ENCODE data around the gene HNMT.

DNA sequence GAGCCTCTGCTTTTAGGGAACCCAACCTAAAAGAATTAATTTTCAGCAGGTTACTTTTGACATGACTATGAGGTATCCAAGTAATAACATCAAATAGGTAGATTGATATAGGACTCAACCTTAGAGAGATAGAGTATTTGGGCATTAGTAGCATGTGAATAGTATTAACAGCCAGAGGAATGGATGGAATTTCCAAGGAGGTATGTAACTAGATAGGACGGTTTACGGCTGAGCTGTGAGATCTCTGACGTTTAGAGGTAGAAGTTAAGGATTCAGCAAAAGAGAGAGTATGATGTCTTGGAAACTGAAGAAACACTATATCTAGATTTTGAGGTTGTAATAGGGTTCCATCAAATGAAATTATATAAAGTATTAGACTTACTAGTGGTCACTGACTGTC is 70.3 kb downstream of the HNMT start:
- TF ChIP-seq, protein P1, sequence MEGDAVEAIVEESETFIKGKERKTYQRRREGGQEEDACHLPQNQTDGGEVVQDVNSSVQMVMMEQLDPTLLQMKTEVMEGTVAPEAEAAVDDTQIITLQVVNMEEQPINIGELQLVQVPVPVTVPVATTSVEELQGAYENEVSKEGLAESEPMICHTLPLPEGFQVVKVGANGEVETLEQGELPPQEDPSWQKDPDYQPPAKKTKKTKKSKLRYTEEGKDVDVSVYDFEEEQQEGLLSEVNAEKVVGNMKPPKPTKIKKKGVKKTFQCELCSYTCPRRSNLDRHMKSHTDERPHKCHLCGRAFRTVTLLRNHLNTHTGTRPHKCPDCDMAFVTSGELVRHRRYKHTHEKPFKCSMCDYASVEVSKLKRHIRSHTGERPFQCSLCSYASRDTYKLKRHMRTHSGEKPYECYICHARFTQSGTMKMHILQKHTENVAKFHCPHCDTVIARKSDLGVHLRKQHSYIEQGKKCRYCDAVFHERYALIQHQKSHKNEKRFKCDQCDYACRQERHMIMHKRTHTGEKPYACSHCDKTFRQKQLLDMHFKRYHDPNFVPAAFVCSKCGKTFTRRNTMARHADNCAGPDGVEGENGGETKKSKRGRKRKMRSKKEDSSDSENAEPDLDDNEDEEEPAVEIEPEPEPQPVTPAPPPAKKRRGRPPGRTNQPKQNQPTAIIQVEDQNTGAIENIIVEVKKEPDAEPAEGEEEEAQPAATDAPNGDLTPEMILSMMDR (IDR thresholded peaks at IDR 0.05; ENCODE audit: borderline replicate concordance, extremely low read depth, low read length, poor library complexity, severe bottlenecking): no peak
- TF ChIP-seq EZH2 (IDR thresholded peaks at IDR 0.05; ENCODE audit: borderline replicate concordance, low read depth, low read length, severe bottlenecking): no peak

Measured in DND-41 (cell line).